ENCODE measurements around the gene FAM53B. TPM values are rescaled to one million over a fixed set of nuclear protein-coding genes. Genes with fewer than 3 reads are reported as not detected.

Gene FAM53B
- total and polyA plus RNA-seq, 3 experiments from 2014 or later, result 28.8 to 41.6 (median 29.2) TPM

- peak in 1 of 5 donors; percentile 62 for DNase-seq
- peaks cover 0 to 19% (median 5%) of the 10 kb centered on the region in 3 donors for H3K36me3 Mint-ChIP-seq
- Histone ChIP-seq H3K27ac (ENCODE audit: low read depth, low read length) (peak overlapping the region; percentile 75), H3K36me3 (ENCODE audit: insufficient read depth, low read length) (no peaks in the 10 kb centered on the region), H3K4me3 (ENCODE audit: low read length) (peak overlapping the region; percentile 42), H3K9me3 (ENCODE audit: low read length) (no peaks in the 10 kb centered on the region), H3K27me3 (ENCODE audit: insufficient read depth, low read length, poor library complexity, severe bottlenecking) (no peaks in the 10 kb centered on the region), H3K4me1 (ENCODE audit: insufficient read depth, low read length) (peaks cover 100% of the 10 kb centered on the region)
- peaks cover 95 to 99% (median 97%) of the 10 kb centered on the region in 3 donors for H3K4me1 Mint-ChIP-seq
- H3K27ac Mint-ChIP-seq, result peak overlapping the region; percentile 96 to 100 (median 98)
- H3K9me3 Mint-ChIP-seq, result no peaks in the 10 kb centered on the region
- ChIA-PET CTCF (interaction anchor here (1.1 to 8.3 kb wide), 10 partner anchors 9 to 90 kb away, joined by 3 to 110 read pairs (median 6); no protein-coding TSS in a partner anchor), POLR2A (interaction anchor here (0.6 to 4.2 kb wide), 7 partner anchors 8 to 89 kb away, joined by 3 to 35 read pairs (median 3); no protein-coding TSS in a partner anchor)
- H3K27me3 Mint-ChIP-seq, result no peaks in the 10 kb centered on the region
- H3K4me3 Mint-ChIP-seq, result peak overlapping the region; percentile 72 to 95 (median 80)
These were observed 92.7 kb downstream of the FAM53B start for GRCh38 chr10:124651402-124651891.

GRCh38 chr10:124650820-124651401 lies 93.3 kb downstream of the FAM53B start:
- Mint-ChIP-seq H3K4me1 (peaks cover 96 to 99% (median 97%) of the 10 kb centered on the region in 3 donors), H3K4me3 (peak overlapping the region; percentile 72 to 95 (median 80)), H3K36me3 (peaks cover 0 to 20% (median 4%) of the 10 kb centered on the region in 3 donors), H3K27ac (peak overlapping the region; percentile 96 to 100 (median 98)), H3K9me3 (no peaks in the 10 kb centered on the region), H3K27me3 (no peaks in the 10 kb centered on the region)
- peak; percentile 58 to 92 (median 73) for DNase-seq
- ChIA-PET CTCF (interaction anchor here (1.0 to 8.3 kb wide), 12 partner anchors 10 to 90 kb away, joined by 3 to 110 read pairs (median 6); no protein-coding TSS in a partner anchor), POLR2A (interaction anchor here (0.6 to 4.2 kb wide), 8 partner anchors 8 to 90 kb away, joined by 3 to 35 read pairs (median 4); no protein-coding TSS in a partner anchor)
- H3K9me3 ChIP-seq (ENCODE audit: low read length), result no peaks in the 10 kb centered on the region
- H3K4me1 ChIP-seq (ENCODE audit: insufficient read depth, low read length), result peaks cover 100% of the 10 kb centered on the region
- peak overlapping the region; percentile 42 for H3K4me3 ChIP-seq (ENCODE audit: low read length)
- H3K27me3 ChIP-seq (ENCODE audit: insufficient read depth, low read length, poor library complexity, severe bottlenecking), result no peaks in the 10 kb centered on the region
- peak overlapping the region; percentile 75 for H3K27ac ChIP-seq (ENCODE audit: low read depth, low read length)
- no peaks in the 10 kb centered on the region for H3K36me3 ChIP-seq (ENCODE audit: insufficient read depth, low read length)

- Mint-ChIP-seq H3K9me3 (no peaks in the 10 kb centered on the region), H3K27ac (peak overlapping the region; percentile 96 to 100 (median 98)), H3K4me3 (peak overlapping the region; percentile 72 to 95 (median 80)), H3K27me3 (no peaks in the 10 kb centered on the region), H3K4me1 (peaks cover 94 to 99% (median 97%) of the 10 kb centered on the region in 3 donors), H3K36me3 (peaks cover 0 to 15% (median 0%) of the 10 kb centered on the region in 3 donors)
- H3K4me3 ChIP-seq (ENCODE audit: low read length), result no peak overlapping the region
- no peaks in the 10 kb centered on the region for H3K9me3 ChIP-seq (ENCODE audit: low read length)
- H3K4me1 ChIP-seq (ENCODE audit: insufficient read depth, low read length), result peaks cover 100% of the 10 kb centered on the region
- no peaks in the 10 kb centered on the region for H3K27me3 ChIP-seq (ENCODE audit: insufficient read depth, low read length, poor library complexity, severe bottlenecking)
- ChIA-PET POLR2A (interaction anchor here (1.0 to 4.2 kb wide), 6 partner anchors 9 to 90 kb away, joined by 3 to 35 read pairs (median 4); no protein-coding TSS in a partner anchor), CTCF (interaction anchor here (1.0 to 8.3 kb wide), 14 partner anchors 10 to 121 kb away, joined by 4 to 110 read pairs (median 8); partner anchors contain the start of gene FAM53B)
- DNase-seq, result peak in 3 of 5 donors; percentile 45 to 81 (median 76)
- no peaks in the 10 kb centered on the region for H3K36me3 ChIP-seq (ENCODE audit: insufficient read depth, low read length)
- H3K27ac ChIP-seq (ENCODE audit: low read depth, low read length), result peak overlapping the region; percentile 75
These were observed 93.9 kb downstream of the FAM53B start for GRCh38 chr10:124650263-124650662.

- Histone ChIP-seq H3K27me3 (ENCODE audit: insufficient read depth, low read length, poor library complexity, severe bottlenecking) (no peaks in the 10 kb centered on the region), H3K4me3 (ENCODE audit: low read length) (peak overlapping the region; percentile 41), H3K27ac (ENCODE audit: low read depth, low read length) (peak overlapping the region; percentile 75), H3K9me3 (ENCODE audit: low read length) (no peaks in the 10 kb centered on the region), H3K36me3 (ENCODE audit: insufficient read depth, low read length) (no peaks in the 10 kb centered on the region), H3K4me1 (ENCODE audit: insufficient read depth, low read length) (peaks cover 100% of the 10 kb centered on the region)
- Mint-ChIP-seq H3K36me3 (peaks cover 0 to 9% (median 0%) of the 10 kb centered on the region in 3 donors), H3K27me3 (no peaks in the 10 kb centered on the region), H3K9me3 (no peaks in the 10 kb centered on the region), H3K27ac (peak overlapping the region; percentile 96 to 100 (median 98)), H3K4me3 (peak overlapping the region; percentile 74 to 95 (median 84)), H3K4me1 (peaks cover 94 to 99% (median 97%) of the 10 kb centered on the region in 3 donors)
- no peak for DNase-seq
- CTCF ChIA-PET, result interaction anchor here (0.8 to 8.3 kb wide), 22 partner anchors 11 to 260 kb away, joined by 3 to 110 read pairs (median 8); partner anchors contain the start of gene FAM53B
- POLR2A ChIA-PET, result interaction anchor here (0.9 to 4.2 kb wide), 7 partner anchors 9 to 93 kb away, joined by 3 to 35 read pairs (median 10); no protein-coding TSS in a partner anchor
These were observed 95.0 kb downstream of the FAM53B start for GRCh38 chr10:124649214-124649613.

GRCh38 chr10:124648738-124649137 lies 95.4 kb downstream of the FAM53B start:
- Histone ChIP-seq H3K36me3 (ENCODE audit: insufficient read depth, low read length) (no peaks in the 10 kb centered on the region), H3K27ac (ENCODE audit: low read depth, low read length) (peak overlapping the region; percentile 75), H3K9me3 (ENCODE audit: low read length) (no peaks in the 10 kb centered on the region), H3K4me1 (ENCODE audit: insufficient read depth, low read length) (peaks cover 98% of the 10 kb centered on the region), H3K27me3 (ENCODE audit: insufficient read depth, low read length, poor library complexity, severe bottlenecking) (no peaks in the 10 kb centered on the region), H3K4me3 (ENCODE audit: low read length) (peak overlapping the region; percentile 41)
- POLR2A ChIA-PET, result interaction anchor here (0.9 to 4.2 kb wide), 9 partner anchors 8 to 94 kb away, joined by 3 to 35 read pairs (median 9); no protein-coding TSS in a partner anchor
- no peaks in the 10 kb centered on the region for H3K9me3 Mint-ChIP-seq
- CTCF ChIA-PET, result interaction anchor here (0.8 to 8.3 kb wide), 21 partner anchors 11 to 260 kb away, joined by 3 to 110 read pairs (median 9); partner anchors contain the start of gene FAM53B
- no peaks in the 10 kb centered on the region for H3K27me3 Mint-ChIP-seq
- DNase-seq, result peak; percentile 44 to 79 (median 57)
- H3K4me3 Mint-ChIP-seq, result peak overlapping the region; percentile 61 to 95 (median 84)
- H3K27ac Mint-ChIP-seq, result peak overlapping the region; percentile 96 to 100 (median 98)
- peaks cover 94 to 100% (median 98%) of the 10 kb centered on the region in 3 donors for H3K4me1 Mint-ChIP-seq
- peaks cover 0 to 9% (median 0%) of the 10 kb centered on the region in 3 donors for H3K36me3 Mint-ChIP-seq

DNA sequence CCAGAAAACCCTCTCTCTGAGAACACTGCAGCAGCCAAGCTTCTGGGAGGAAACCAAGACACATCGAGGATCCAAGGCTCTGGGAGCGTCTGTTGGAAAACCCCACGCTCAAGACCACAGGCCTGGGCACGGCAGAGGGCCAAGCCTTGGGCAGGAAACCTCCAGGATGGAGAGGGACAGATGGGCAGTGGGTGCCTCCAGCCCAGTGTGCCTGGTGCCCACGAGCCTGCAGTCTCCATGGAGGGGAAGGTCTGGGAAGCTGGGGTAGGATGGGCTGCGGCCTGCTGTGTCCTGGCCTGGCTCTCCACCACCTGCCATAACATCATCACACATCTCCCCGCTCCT lies 96.1 kb downstream of the FAM53B start:
- Histone ChIP-seq H3K4me3 (ENCODE audit: low read length) (peak overlapping the region; percentile 41), H3K27ac (ENCODE audit: low read depth, low read length) (peak overlapping the region; percentile 75), H3K9me3 (ENCODE audit: low read length) (no peaks in the 10 kb centered on the region), H3K36me3 (ENCODE audit: insufficient read depth, low read length) (no peaks in the 10 kb centered on the region), H3K4me1 (ENCODE audit: insufficient read depth, low read length) (peaks cover 91% of the 10 kb centered on the region), H3K27me3 (ENCODE audit: insufficient read depth, low read length, poor library complexity, severe bottlenecking) (no peaks in the 10 kb centered on the region)
- Mint-ChIP-seq H3K9me3 (no peaks in the 10 kb centered on the region), H3K27ac (peak overlapping the region; percentile 96 to 100 (median 98)), H3K4me1 (peaks cover 93 to 100% (median 94%) of the 10 kb centered on the region in 3 donors), H3K27me3 (no peaks in the 10 kb centered on the region), H3K36me3 (peaks cover 0 to 12% (median 0%) of the 10 kb centered on the region in 3 donors), H3K4me3 (peak overlapping the region; percentile 75 to 95 (median 84))
- ChIA-PET CTCF (interaction anchor here (0.8 to 8.3 kb wide), 28 partner anchors 9 to 259 kb away, joined by 3 to 110 read pairs (median 9); partner anchors contain the start of gene FAM53B), POLR2A (interaction anchor here (1.2 to 4.2 kb wide), 9 partner anchors 11 to 94 kb away, joined by 3 to 34 read pairs (median 9); no protein-coding TSS in a partner anchor)
- DNase-seq, result no peak

- Histone ChIP-seq H3K36me3 (ENCODE audit: insufficient read depth, low read length) (no peaks in the 10 kb centered on the region), H3K4me3 (ENCODE audit: low read length) (peak overlapping the region; percentile 41), H3K27ac (ENCODE audit: low read depth, low read length) (peak overlapping the region; percentile 75), H3K4me1 (ENCODE audit: insufficient read depth, low read length) (peaks cover 90% of the 10 kb centered on the region), H3K9me3 (ENCODE audit: low read length) (no peaks in the 10 kb centered on the region), H3K27me3 (ENCODE audit: insufficient read depth, low read length, poor library complexity, severe bottlenecking) (no peaks in the 10 kb centered on the region)
- H3K27ac Mint-ChIP-seq, result peak overlapping the region; percentile 96 to 100 (median 98)
- peak overlapping the region; percentile 75 to 95 (median 84) for H3K4me3 Mint-ChIP-seq
- peaks cover 0 to 16% (median 0%) of the 10 kb centered on the region in 3 donors for H3K36me3 Mint-ChIP-seq
- peak; percentile 64 to 86 (median 66) for DNase-seq
- peaks cover 92 to 100% (median 94%) of the 10 kb centered on the region in 3 donors for H3K4me1 Mint-ChIP-seq
- no peaks in the 10 kb centered on the region for H3K27me3 Mint-ChIP-seq
- ChIA-PET POLR2A (interaction anchor here (0.9 to 4.2 kb wide), 10 partner anchors 12 to 95 kb away, joined by 3 to 34 read pairs (median 8); no protein-coding TSS in a partner anchor), CTCF (interaction anchor here (0.6 to 8.3 kb wide), 31 partner anchors 10 to 118 kb away, joined by 3 to 110 read pairs (median 7); partner anchors contain the start of gene FAM53B)
- H3K9me3 Mint-ChIP-seq, result no peaks in the 10 kb centered on the region
These were observed 96.6 kb downstream of the FAM53B start for GRCh38 chr10:124647421-124648130.

Data from CD8-positive, alpha-beta memory T cell (primary cell).